ENCODE measurements around the gene NFIC.

GRCh38 chr19:3494559-3494958, 128.2 kb downstream of the NFIC start:
- no peak for TF ChIP-seq ESRRG (CRISPR knock-in tag; IDR thresholded peaks at IDR 0.05)
- no peak for TF ChIP-seq ISL1 (CRISPR knock-in tag; IDR thresholded peaks at IDR 0.05)
- TF ChIP-seq ZFP30 (CRISPR knock-in tag; IDR thresholded peaks at IDR 0.05), result no peak
- TF ChIP-seq ZNF565 (CRISPR knock-in tag; conservative IDR thresholded peaks at IDR 0.05; ENCODE audit: low read depth), result no peak
- TF ChIP-seq PATZ1 (CRISPR knock-in tag; IDR thresholded peaks at IDR 0.05; ENCODE audit: borderline replicate concordance), result no peak
- no peak for TF ChIP-seq TOX (CRISPR knock-in tag; IDR thresholded peaks at IDR 0.05; ENCODE audit: borderline replicate concordance)
- no peak for TF ChIP-seq CREB5 (CRISPR knock-in tag; IDR thresholded peaks at IDR 0.05; ENCODE audit: low read depth)
- no peak for TF ChIP-seq GLIS3 (CRISPR knock-in tag; IDR thresholded peaks at IDR 0.05)
- TF ChIP-seq TCF4 (CRISPR knock-in tag; IDR thresholded peaks at IDR 0.05; ENCODE audit: borderline replicate concordance), result no peak
- no peak for TF ChIP-seq RARB (CRISPR knock-in tag; IDR thresholded peaks at IDR 0.05)
